Breast epithelium (tissue), 4 donors: ENCODE results near the gene FUT3. TPM values are rescaled to one million over a fixed set of nuclear protein-coding genes. Genes with fewer than 3 reads are reported as not detected.
"Not testable (repeated sequence)": the region's sequence is repeated elsewhere in the genome, so short reads cannot be mapped to it uniquely, and the experiment has no call there.

ENCODE experiments used
- DNase-seq, 2 donors: peaks; one replicate each; pipeline ENCODE4 v3.0.0-alpha.2; 2019; ENCODE audit warnings: low spot score in 2 of 2
- H3K27ac ChIP-seq, 2 donors: fragments of 200-600 bp; sonication (generic) in 1 of 2; one replicate each; pipeline ENCODE4 v1.5.1; 2016 to 2019; ENCODE audit warnings: mild to moderate bottlenecking in 1 of 2
- H3K27me3 ChIP-seq, 2 donors: fragments of 200-600 bp; sonication (generic) in 1 of 2; one replicate each; pipeline versions ENCODE4 v1.5.1 to v1.6.0; 2017 to 2019; ENCODE audit warnings: control low read depth in 1 of 2, mild to moderate bottlenecking in 1 of 2
- H3K36me3 ChIP-seq: fragments of 200-600 bp; one replicate; pipeline ENCODE4 v1.5.1; 2019
- H3K4me1 ChIP-seq, 2 donors: fragments of 200-600 bp; sonication (generic); one replicate each; pipeline ENCODE4 v1.5.1; 2016 to 2019; ENCODE audit warnings: control low read depth in 1 of 2
- H3K4me3 ChIP-seq, 3 donors: fragments of 200-600 bp; sonication (generic); 1 replicate in 2 of 3; 2 replicates in 1 of 3; pipeline ENCODE4 v1.5.1; 2016 to 2019; ENCODE audit warnings: mild to moderate bottlenecking in 3 of 3, moderate library complexity in 2 of 3
- H3K9me3 ChIP-seq, 2 donors: fragments of 200-600 bp; sonication (generic) in 1 of 2; one replicate each; pipeline ENCODE4 v1.5.1; 2016 to 2019; ENCODE audit warnings: control low read depth in 1 of 2
- CTCF ChIP-seq, 3 donors: fragments of 450-650 bp; IDR thresholded peaks; one replicate each; pipeline ENCODE4 v1.5.1; 2016 to 2017; ENCODE audit warnings: antibody characterized with exemption in 3 of 3, mild to moderate bottlenecking in 3 of 3, moderate library complexity in 3 of 3
- POLR2A ChIP-seq: fragments of 450-650 bp; IDR thresholded peaks from one replicate; pipeline ENCODE4 v1.6.1; 2016; ENCODE audit warnings: antibody characterized with exemption, mild to moderate bottlenecking, moderate library complexity
- POLR2AphosphoS5 ChIP-seq, 3 donors: sonication (generic); formaldehyde crosslinking; IDR thresholded peaks; one replicate each; pipeline ENCODE4 v1.6.1; 2017; ENCODE audit warnings: antibody characterized with exemption in 3 of 3
- intact Hi-C: fragments of 100-400 bp; cut with DNase I; formaldehyde crosslinking; loops from one replicate; pipeline ENCODE4 v1.15.1; 2023; ENCODE audit warnings: low total_unique reads
- total RNA-seq, 3 donors: library from RNA; depleted of rRNA; stranded (reverse); fragments of >200 nt; gene quantifications; one replicate each; pipeline ENCODE4 v1.1.0, GENCODE V29; 2016

FUT3 gene
- total RNA-seq, 3 donors from 2014 or later = 1.3 to 2.9 TPM; not detected in 1

- no peaks in the 10 kb centered on the region for H3K36me3 ChIP-seq
- no peak overlapping the region for H3K4me3 ChIP-seq
- H3K4me1 ChIP-seq = peaks cover 7 to 9% of the 10 kb centered on the region in 2 donors
- H3K27ac ChIP-seq = peak overlapping the region in 1 of 2 donors; percentile 57
- TF ChIP-seq POLR2AphosphoS5 (IDR thresholded peaks at IDR 0.05) (no peak), POLR2A (no peak)
- H3K9me3 ChIP-seq = no peaks in the 10 kb centered on the region
- no peak for DNase-seq
- intact Hi-C loops = no loop called here
- H3K27me3 ChIP-seq = peaks cover 0 to 4% of the 10 kb centered on the region in 2 donors
Measured at GRCh38 chr19:5882421-5882968, 31.2 kb upstream of the FUT3 start.

- H3K36me3 ChIP-seq = no peaks in the 10 kb centered on the region
- TF ChIP-seq POLR2A (no peak), CTCF (IDR thresholded peaks at IDR 0.05) (no peak), POLR2AphosphoS5 (IDR thresholded peaks at IDR 0.05) (no peak)
- H3K27me3 ChIP-seq = peaks cover 0 to 4% of the 10 kb centered on the region in 2 donors
- H3K27ac ChIP-seq = peak overlapping the region in 1 of 2 donors; percentile 57
- intact Hi-C loops = no loop called here
- no peaks in the 10 kb centered on the region for H3K9me3 ChIP-seq
- H3K4me1 ChIP-seq = peaks cover 7 to 9% of the 10 kb centered on the region in 2 donors
- DNase-seq = no peak
- H3K4me3 ChIP-seq = no peak overlapping the region
Measured at GRCh38 chr19:5881543-5882299, 30.5 kb upstream of the FUT3 start.

GRCh38 chr19:5880604-5881078 lies 29.4 kb upstream of the FUT3 start:
- peak overlapping the region; percentile 44 to 51 for H3K27ac ChIP-seq
- H3K4me1 ChIP-seq = peaks cover 7 to 9% of the 10 kb centered on the region in 2 donors
- intact Hi-C loops = no loop called here
- TF ChIP-seq POLR2A (no peak), POLR2AphosphoS5 (IDR thresholded peaks at IDR 0.05) (peak in 1 of 3 donors; percentile 16)
- no peaks in the 10 kb centered on the region for H3K9me3 ChIP-seq
- no peak overlapping the region for H3K4me3 ChIP-seq
- DNase-seq = peak in 1 of 2 donors; percentile 89
- peaks cover 0 to 4% of the 10 kb centered on the region in 2 donors for H3K27me3 ChIP-seq
- no peaks in the 10 kb centered on the region for H3K36me3 ChIP-seq

GRCh38 chr19:5880196-5880595 lies 28.9 kb upstream of the FUT3 start:
- peak overlapping the region; percentile 42 to 51 for H3K27ac ChIP-seq
- peaks cover 0 to 4% of the 10 kb centered on the region in 2 donors for H3K27me3 ChIP-seq

GRCh38 chr19:5877882-5878281 lies 26.6 kb upstream of the FUT3 start:
- Histone ChIP-seq H3K4me1 (peaks cover 7 to 9% of the 10 kb centered on the region in 2 donors), H3K27me3 (peaks cover 0 to 4% of the 10 kb centered on the region in 2 donors), H3K4me3 (no peak overlapping the region), H3K27ac (peak overlapping the region; percentile 50 to 66), H3K36me3 (no peaks in the 10 kb centered on the region), H3K9me3 (no peaks in the 10 kb centered on the region)
- no peak for DNase-seq
- no peak for TF ChIP-seq CTCF (IDR thresholded peaks at IDR 0.05)
- TF ChIP-seq POLR2A = no peak
- TF ChIP-seq POLR2AphosphoS5 (IDR thresholded peaks at IDR 0.05) = no peak
- intact Hi-C loops = no loop called here

More at GRCh38 chr19:5880196-5880595, 28.9 kb upstream of the FUT3 start:
- no peak for DNase-seq
- TF ChIP-seq POLR2AphosphoS5 (IDR thresholded peaks at IDR 0.05) = no peak
- Histone ChIP-seq H3K4me3 (no peak overlapping the region), H3K4me1 (peaks cover 7 to 9% of the 10 kb centered on the region in 2 donors), H3K9me3 (no peaks in the 10 kb centered on the region), H3K36me3 (no peaks in the 10 kb centered on the region)
- intact Hi-C loops = no loop called here

- DNase-seq = no peak
- no peak overlapping the region for H3K4me3 ChIP-seq
- intact Hi-C loops = no loop called here
- H3K9me3 ChIP-seq = no peaks in the 10 kb centered on the region
- H3K27me3 ChIP-seq = peaks cover 0 to 4% of the 10 kb centered on the region in 2 donors
- no peaks in the 10 kb centered on the region for H3K36me3 ChIP-seq
- H3K4me1 ChIP-seq = peaks cover 7 to 9% of the 10 kb centered on the region in 2 donors
- H3K27ac ChIP-seq = peak overlapping the region; percentile 50 to 66
- no peak for TF ChIP-seq CTCF (IDR thresholded peaks at IDR 0.05)
- no peak for TF ChIP-seq POLR2A
- no peak for TF ChIP-seq POLR2AphosphoS5 (IDR thresholded peaks at IDR 0.05)
Measured at GRCh38 chr19:5877427-5877826, 26.2 kb upstream of the FUT3 start.

- intact Hi-C loops = not testable (repeated sequence)
Measured at GRCh38 chr19:5874496-5874895, 23.2 kb upstream of the FUT3 start.

More at GRCh38 chr19:5874496-5874895, 23.2 kb upstream of the FUT3 start:
- not testable (repeated sequence) for H3K36me3 ChIP-seq, H3K9me3 ChIP-seq, H3K4me1 ChIP-seq, H3K27me3 ChIP-seq, H3K27ac ChIP-seq, H3K4me3 ChIP-seq, DNase-seq
